Tibial artery (tissue), 4 donors: ENCODE measurements around the gene CEP55.

Experiments
- DNase-seq, 2 donors: peaks; one replicate each; pipeline ENCODE4 v3.0.0-alpha.2; 2019
- H3K27ac ChIP-seq, 2 donors: fragments of 200-600 bp; sonication (generic) in 1 of 2; 1 replicate in 1 of 2; 2 replicates in 1 of 2; pipeline ENCODE4 v1.5.1; 2018 to 2019; ENCODE audit warnings: mild to moderate bottlenecking in 1 of 2
- H3K27me3 ChIP-seq, 2 donors: fragments of 200-600 bp; sonication (generic) in 1 of 2; one replicate each; pipeline versions ENCODE4 v1.5.1 to v1.6.0; 2016 to 2019
- H3K36me3 ChIP-seq, 3 donors: fragments of 200-600 bp; sonication (generic) in 2 of 3; one replicate each; pipeline ENCODE4 v1.5.1; 2016 to 2019; ENCODE audit warnings: mild to moderate bottlenecking in 2 of 3
- H3K4me1 ChIP-seq, 4 donors: fragments of 200-600 bp; sonication (generic) in 2 of 4; 1 replicate in 3 of 4; 2 replicates in 1 of 4; pipeline ENCODE4 v1.5.1; 2016 to 2019
- H3K4me3 ChIP-seq, 2 donors: fragments of 200-600 bp; sonication (generic) in 1 of 2; 1 replicate in 1 of 2; 2 replicates in 1 of 2; pipeline ENCODE4 v1.5.1; 2018 to 2019; ENCODE audit warnings: mild to moderate bottlenecking in 2 of 2
- H3K9me3 ChIP-seq, 3 donors: fragments of 200-600 bp; sonication (generic) in 1 of 3; one replicate each; pipeline ENCODE4 v1.5.1; 2016 to 2019
- intact Hi-C: fragments of 100-400 bp; cut with DNase I; formaldehyde crosslinking; loops from one replicate; pipeline ENCODE4 v1.15.0; 2023; ENCODE audit warnings: low total_unique reads
- TF ChIP-seq, protein P1 (sequence below), 2 experiments: fragments of 200-600 bp in 1 of 2; fragments of 450-650 bp in 1 of 2; IDR thresholded peaks; one replicate each; pipeline ENCODE4 v1.5.1; 2017 to 2019; ENCODE audit warnings: antibody characterized with exemption in 2 of 2, mild to moderate bottlenecking in 1 of 2, moderate library complexity in 1 of 2

Gene CEP55

DNA sequence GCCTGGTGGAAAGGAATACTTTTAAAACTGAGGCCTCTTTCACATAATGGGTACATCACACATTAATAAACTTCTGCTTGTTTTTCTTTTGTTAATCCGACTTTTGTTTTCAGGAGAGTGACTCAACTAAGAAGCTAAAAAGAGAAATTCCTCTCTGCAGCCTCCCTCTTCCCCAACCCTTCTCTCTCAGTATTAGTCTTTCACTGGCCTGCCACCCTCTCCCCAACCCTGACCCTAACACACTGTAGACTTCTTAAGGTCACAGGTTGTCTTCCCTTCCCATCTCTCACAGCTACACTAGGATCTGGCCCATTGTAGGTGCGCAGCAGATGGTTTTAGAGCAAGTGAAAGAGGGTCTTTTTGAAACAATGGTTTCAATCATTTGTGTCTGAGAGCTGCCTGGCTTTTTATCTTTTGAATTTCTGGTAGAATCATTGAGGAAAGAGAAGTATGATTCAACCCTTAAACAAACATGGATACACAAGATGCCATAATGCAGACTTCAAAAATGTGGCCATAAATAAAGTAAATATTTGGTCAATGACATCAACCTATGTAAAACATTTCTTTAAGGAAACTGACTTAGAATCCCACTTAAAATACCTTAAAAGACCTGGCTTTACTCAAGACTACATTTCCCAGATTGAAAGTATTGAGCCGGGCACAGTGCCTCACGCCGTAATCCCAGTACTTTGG is 52.1 kb downstream of the CEP55 start:
- Histone ChIP-seq H3K27ac (no peak overlapping the region), H3K36me3 (no peaks in the 10 kb centered on the region), H3K9me3 (no peaks in the 10 kb centered on the region), H3K4me3 (no peak overlapping the region), H3K4me1 (no peaks in the 10 kb centered on the region), H3K27me3 (peaks cover 0 to 7% of the 10 kb centered on the region in 2 donors)
- DNase-seq, result no peak
- TF ChIP-seq, protein P1, sequence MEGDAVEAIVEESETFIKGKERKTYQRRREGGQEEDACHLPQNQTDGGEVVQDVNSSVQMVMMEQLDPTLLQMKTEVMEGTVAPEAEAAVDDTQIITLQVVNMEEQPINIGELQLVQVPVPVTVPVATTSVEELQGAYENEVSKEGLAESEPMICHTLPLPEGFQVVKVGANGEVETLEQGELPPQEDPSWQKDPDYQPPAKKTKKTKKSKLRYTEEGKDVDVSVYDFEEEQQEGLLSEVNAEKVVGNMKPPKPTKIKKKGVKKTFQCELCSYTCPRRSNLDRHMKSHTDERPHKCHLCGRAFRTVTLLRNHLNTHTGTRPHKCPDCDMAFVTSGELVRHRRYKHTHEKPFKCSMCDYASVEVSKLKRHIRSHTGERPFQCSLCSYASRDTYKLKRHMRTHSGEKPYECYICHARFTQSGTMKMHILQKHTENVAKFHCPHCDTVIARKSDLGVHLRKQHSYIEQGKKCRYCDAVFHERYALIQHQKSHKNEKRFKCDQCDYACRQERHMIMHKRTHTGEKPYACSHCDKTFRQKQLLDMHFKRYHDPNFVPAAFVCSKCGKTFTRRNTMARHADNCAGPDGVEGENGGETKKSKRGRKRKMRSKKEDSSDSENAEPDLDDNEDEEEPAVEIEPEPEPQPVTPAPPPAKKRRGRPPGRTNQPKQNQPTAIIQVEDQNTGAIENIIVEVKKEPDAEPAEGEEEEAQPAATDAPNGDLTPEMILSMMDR (IDR thresholded peaks at IDR 0.05), result no peak
- intact Hi-C loops, result no loop called here

- Histone ChIP-seq H3K36me3 (no peaks in the 10 kb centered on the region), H3K27ac (no peak overlapping the region), H3K4me1 (no peaks in the 10 kb centered on the region), H3K9me3 (no peaks in the 10 kb centered on the region), H3K4me3 (no peak overlapping the region), H3K27me3 (peaks cover 0 to 4% of the 10 kb centered on the region in 2 donors)
- TF ChIP-seq, protein P1 (IDR thresholded peaks at IDR 0.05), result no peak
- no peak for DNase-seq
- intact Hi-C loops, result no loop called here
These were observed 54.2 kb downstream of the CEP55 start for GRCh38 chr10:93550606-93551005.

GRCh38 chr10:93552780-93553179 is 56.4 kb downstream of the CEP55 start:
- Histone ChIP-seq H3K4me1 (no peaks in the 10 kb centered on the region), H3K9me3 (no peaks in the 10 kb centered on the region), H3K27me3 (peaks cover 0 to 4% of the 10 kb centered on the region in 2 donors), H3K27ac (no peak overlapping the region), H3K4me3 (no peak overlapping the region), H3K36me3 (no peaks in the 10 kb centered on the region)
- TF ChIP-seq, protein P1 (IDR thresholded peaks at IDR 0.05), result no peak
- intact Hi-C loops, result no loop called here
- DNase-seq, result no peak

- H3K9me3 ChIP-seq, result no peaks in the 10 kb centered on the region
- H3K27me3 ChIP-seq, result peaks cover 0 to 4% of the 10 kb centered on the region in 2 donors
- H3K27ac ChIP-seq, result no peak overlapping the region
- no peak for DNase-seq
- intact Hi-C loops, result no loop called here
- no peaks in the 10 kb centered on the region for H3K4me1 ChIP-seq
- TF ChIP-seq, protein P1 (IDR thresholded peaks at IDR 0.05), result no peak
- H3K4me3 ChIP-seq, result no peak overlapping the region
- no peaks in the 10 kb centered on the region for H3K36me3 ChIP-seq
These were observed 57.3 kb downstream of the CEP55 start for GRCh38 chr10:93553482-93554315.

DNA sequence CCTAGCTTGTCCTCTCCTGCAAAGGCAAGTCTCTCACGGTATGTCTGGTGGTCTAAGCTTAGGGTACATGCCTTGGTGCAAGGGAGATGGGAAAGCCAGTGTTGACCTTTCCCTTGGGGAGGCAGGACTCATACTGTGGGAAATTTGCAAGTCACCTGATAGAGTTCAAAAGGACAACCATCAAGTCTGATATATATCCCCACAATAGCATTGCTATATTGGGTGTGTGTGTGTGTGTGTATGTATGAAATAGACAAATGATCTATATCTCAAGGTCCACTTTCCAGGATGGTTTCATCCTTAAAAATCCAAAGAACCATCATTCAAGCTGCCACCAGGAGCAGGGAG is 57.9 kb downstream of the CEP55 start:
- Histone ChIP-seq H3K4me3 (no peak overlapping the region), H3K27me3 (no peaks in the 10 kb centered on the region), H3K27ac (no peak overlapping the region), H3K9me3 (no peaks in the 10 kb centered on the region), H3K4me1 (no peaks in the 10 kb centered on the region), H3K36me3 (no peaks in the 10 kb centered on the region)
- intact Hi-C loops, result no loop called here
- TF ChIP-seq, protein P1 (IDR thresholded peaks at IDR 0.05), result no peak
- DNase-seq, result no peak
